NCI-H446 treated with DMSO at 0.1 percent for 48 hours (cell line): ENCODE data around the gene TRAT1.

ENCODE experiments used
- DNase-seq: peaks from one replicate; lab custom pipeline; 2025; lab: John Stamatoyannopoulos, UW

Gene TRAT1

DNA sequence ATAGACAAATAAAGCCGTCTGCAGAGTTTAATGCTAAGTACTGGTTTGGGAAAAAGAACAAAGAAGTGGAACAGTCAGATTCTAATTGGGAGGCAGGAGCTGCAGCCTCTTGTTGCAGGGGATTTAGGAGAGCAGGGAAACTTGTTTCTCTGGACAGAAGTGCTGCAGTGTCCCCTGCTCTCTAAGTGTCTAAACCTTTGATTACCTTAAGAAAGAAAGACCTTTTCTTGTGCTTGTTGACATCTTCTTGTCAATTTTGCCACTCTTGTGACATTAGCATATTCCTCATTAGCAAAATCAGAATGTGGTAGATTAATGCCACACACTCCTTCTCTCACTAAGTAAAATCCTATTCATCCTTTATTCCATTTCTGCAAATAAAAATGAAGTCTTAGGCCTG lies 38.8 kb downstream of the TRAT1 start:
- DNase-seq = no peak

DNA sequence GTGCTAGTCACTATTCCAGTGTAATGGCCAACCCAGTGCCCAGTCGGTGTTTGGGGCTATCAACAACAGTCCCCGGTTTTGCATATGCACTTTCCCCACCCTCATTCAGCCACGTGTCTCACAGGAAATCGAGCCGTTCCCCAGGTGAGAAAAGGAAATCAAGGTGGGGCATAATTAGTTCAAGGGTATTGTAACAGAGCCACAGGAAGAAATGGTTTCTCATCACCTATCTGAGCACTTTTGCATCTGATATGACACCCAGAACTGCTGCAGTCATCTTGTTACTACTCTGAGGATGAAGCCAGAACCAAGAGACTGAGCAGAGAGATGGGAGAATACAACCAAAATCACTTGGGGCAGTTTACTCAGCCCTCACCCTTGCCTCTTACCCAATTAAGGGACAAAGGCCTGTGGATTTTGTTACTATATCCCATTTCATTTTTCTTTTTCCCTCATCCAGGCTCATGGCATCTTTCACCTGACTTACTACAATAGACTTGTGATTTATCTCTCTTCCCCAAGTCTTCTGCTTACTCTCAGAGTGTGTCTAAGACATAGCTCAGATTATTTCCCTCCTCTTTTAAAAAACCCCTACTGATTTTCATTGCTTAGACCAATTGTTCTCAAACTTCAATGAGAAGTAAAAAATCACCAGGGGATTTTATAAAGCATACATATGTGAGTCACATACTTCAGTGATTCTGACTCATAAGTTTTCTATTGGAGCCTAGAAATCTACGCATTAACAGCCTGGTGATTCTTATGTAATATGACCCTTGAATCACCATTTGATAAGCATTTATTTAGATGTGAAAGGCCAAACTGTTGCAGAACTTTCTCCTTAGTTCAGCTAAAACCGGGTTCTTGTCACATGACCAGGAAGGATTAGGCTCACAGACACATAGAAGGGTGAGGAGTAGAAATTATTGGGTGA lies 40.5 kb downstream of the TRAT1 start:
- no peak for DNase-seq

DNA sequence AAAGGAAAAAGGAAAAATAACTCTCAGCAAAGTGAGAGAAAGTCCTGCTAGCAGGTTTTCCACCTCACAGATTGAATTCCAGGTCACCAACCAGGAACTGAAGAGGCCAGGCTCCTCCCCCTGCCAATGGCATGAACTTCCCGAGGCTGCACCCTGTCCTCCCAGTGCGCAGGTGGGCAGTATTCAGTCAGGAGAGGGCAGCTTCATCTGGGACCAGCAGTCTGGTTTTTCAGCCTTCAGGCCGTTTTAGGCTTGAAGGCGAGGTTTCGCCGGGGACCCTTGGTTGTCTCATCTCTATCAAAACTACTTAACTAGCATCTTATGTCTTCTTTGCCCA lies 41.2 kb downstream of the TRAT1 start:
- no peak for DNase-seq

GRCh38 chr3:108877901-108878300 lies 55.3 kb downstream of the TRAT1 start:
- no peak for DNase-seq

DNA sequence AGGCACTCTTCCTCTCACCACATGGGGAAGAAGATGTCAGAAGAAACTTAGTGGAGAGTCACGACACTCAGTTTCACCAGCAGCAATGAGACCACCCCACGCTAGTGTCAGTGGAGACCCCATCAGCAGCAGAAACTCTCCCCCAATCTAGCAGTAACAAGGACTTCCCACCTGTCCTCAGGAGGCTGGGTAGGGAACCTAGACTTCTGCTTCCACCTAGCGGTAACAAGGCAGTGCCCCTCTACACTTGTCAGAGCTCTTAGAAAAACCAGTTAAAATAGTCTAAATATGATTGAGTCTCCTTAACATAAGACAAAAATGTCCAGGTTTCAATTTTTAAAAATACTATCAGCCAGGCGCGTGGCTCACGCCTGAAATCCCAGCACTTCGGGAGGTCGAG lies 57.3 kb downstream of the TRAT1 start:
- DNase-seq = no peak

GRCh38 chr3:108882762-108883161 lies 60.2 kb downstream of the TRAT1 start:
- no peak for DNase-seq

DNA sequence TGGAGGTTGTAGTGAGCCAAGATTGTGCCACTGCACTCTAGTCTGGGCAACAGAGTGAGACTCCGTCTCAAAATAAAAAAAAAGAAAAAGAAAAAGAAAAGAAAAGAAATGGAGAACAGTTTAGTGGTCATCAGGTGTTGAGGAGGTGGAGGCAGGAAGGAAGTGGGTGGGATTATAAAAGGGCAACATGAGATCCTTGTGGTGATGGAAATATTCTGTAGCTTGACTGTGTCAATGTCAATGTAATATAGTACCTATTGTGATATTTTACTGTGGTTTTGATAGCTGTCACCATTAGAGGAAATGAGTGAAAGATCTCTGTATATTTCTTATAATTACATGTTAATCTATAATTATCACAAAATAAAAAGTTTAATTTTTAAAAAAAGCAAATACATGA lies 60.8 kb downstream of the TRAT1 start:
- DNase-seq = no peak

DNA sequence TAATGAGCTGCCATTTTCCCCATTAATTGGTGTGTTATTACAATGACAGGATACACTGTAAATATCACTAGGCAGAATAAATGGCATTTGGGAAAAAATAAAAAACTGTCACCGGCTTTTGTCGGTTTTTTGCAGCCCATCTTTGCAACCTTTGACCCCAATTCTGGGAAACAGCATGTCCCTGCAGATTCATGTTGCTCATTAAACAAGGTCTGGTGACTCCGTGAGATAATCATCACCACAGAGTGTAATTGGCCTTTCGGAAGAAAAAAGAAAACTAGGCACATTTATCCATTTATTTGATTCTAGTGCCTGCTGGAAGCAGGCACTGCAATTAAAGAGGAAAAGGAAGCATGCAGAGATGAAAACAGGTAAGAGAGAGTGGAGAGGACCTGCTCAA lies 64.5 kb downstream of the TRAT1 start:
- no peak for DNase-seq

DNA sequence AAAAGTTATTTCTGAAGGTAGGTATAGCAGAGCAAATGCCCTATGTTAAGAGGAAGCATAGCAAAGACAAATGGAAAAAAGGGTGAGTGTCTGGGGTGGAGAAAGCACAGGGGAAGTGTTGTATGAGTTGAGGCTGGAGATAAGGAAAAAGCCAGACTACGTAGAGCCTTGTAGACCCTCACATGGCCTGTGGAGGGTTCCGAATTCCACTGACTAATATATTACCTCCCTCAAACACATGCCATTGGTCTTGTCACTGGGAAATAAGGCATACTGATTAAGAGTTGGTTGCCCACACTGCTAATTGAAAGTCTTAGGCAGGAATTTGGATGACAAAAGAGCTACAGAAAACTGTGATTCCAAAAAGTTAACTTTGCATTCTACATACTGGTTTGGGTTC lies 65.2 kb downstream of the TRAT1 start:
- no peak for DNase-seq

- no peak for DNase-seq
Measured at GRCh38 chr3:108891833-108892232, 69.2 kb downstream of the TRAT1 start.

DNA sequence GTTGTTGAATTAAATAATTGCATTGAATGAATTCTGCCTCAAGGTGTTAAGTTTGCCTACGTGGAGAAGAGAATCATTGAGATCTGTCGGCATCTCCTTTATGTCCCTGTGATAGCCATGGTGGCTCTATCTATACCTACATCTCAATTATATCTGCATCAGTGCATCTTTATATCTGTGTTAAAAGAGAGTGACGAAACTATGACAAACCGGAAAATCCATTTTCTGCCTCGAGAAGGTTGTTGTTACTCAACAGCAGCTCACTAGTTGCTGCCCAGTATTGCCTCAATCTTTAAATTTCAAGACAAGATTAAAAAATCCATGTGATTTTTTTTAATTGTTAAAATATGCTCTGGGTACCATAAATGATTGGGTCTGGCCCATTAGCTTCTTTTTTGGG lies 72.4 kb downstream of the TRAT1 start:
- no peak for DNase-seq

DNA sequence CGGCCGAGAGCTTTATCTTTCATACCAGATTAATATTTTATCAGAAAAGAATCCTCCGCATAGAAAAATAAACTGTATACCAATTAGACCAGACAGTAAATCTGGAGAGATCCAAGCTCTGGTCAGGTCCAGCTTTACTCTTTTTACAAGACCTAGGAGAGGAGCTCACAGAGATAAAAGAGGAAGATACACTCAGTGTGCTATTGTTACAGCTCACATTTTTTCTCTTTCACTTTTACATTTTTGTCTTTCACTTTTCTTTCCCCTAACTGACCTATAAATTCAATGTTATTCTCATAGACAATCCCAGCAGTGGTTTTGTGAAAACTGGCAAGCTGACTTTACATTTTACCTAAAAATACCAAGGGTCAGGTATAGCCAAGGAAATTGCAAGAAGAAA lies 75.3 kb downstream of the TRAT1 start:
- DNase-seq = no peak

DNA sequence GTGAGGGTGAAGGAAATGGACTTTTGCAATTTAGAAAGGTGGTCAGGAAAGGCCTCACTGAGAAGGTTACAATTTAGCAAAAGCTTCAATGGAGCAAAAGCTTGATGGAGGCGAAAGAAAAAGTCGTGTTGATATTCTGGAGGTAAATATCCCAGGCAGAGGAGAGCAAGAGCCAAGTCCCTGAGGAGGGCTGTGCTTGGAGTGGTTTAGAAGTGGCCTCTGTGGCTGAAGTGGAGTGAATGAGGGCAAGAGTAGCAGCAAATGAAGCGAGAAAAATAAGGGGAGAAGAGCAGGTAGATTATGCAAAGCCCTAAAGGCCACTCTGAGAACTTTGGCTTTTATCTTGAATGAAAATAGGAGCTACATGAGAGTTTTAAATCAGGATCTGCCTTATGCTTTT lies 76.9 kb downstream of the TRAT1 start:
- DNase-seq = no peak
